Activated effector memory CD4-positive, alpha-beta T cell treated with Interleukin-2 at 50 U/mL for 16 hours (primary cell): Measurements from ENCODE around the gene SPINT1.

Source experiments
- DNase-seq: peaks from one replicate; pipeline ENCODE4 v3.0.0-alpha.2; 2020

SPINT1 gene, protein sequence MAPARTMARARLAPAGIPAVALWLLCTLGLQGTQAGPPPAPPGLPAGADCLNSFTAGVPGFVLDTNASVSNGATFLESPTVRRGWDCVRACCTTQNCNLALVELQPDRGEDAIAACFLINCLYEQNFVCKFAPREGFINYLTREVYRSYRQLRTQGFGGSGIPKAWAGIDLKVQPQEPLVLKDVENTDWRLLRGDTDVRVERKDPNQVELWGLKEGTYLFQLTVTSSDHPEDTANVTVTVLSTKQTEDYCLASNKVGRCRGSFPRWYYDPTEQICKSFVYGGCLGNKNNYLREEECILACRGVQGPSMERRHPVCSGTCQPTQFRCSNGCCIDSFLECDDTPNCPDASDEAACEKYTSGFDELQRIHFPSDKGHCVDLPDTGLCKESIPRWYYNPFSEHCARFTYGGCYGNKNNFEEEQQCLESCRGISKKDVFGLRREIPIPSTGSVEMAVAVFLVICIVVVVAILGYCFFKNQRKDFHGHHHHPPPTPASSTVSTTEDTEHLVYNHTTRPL

DNA sequence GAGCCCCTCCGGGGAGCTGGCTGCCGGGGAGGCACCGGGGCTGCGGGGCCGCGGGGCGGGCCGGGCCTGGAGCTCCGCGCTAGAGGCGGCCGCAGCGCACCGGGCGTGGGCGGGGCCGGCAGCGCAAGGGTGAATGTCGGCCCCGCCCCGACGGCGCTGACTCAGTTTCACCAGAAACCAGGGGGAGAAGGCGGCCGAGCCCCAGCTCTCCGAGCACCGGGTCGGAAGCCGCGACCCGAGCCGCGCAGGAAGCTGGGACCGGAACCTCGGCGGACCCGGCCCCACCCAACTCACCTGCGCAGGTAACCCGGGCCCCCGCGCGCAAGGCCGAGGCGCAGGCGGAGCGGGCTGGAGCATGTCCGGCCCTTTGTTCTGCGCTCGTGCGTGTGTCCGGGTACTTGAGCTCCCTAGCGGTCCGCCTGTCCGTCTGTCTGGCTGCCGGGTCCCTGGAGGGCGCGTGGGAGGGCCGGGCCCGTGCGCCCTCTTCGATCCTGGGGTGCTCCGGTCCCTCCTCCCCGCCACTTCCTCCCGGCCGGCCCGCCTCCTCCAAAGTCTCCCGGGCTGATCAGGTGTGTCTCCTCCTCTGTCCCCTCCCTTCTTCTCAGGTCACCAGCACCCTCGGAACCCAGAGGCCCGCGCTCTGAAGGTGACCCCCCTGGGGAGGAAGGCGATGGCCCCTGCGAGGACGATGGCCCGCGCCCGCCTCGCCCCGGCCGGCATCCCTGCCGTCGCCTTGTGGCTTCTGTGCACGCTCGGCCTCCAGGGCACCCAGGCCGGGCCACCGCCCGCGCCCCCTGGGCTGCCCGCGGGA is at the start of gene SPINT1:
Gene SPINT1 (plus strand): TSS at position 164 of the 811 bp plus-strand sequence. CDS start 507 bp downstream, at position 671.
- DNase-seq, result peak; percentile 17

DNA sequence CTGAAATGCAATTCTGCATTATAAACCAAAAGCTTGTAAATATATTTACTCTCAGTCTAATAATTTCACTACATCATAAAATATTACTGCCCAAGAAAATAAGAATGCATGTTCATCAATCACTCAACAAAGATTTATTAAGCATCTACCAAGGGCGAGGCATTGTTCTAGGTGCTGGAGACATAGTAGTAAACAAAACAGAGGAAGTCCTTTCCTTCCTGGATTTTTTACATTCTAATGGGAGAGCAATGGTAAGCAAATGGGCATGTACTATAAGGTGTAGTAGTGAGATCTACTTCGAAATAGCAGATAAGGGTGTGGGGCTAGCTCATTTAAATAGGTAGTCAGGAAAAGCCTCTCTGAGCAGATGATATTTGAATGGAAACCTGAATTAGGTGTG is 47.8 kb upstream of the SPINT1 start:
- no peak for DNase-seq

DNA sequence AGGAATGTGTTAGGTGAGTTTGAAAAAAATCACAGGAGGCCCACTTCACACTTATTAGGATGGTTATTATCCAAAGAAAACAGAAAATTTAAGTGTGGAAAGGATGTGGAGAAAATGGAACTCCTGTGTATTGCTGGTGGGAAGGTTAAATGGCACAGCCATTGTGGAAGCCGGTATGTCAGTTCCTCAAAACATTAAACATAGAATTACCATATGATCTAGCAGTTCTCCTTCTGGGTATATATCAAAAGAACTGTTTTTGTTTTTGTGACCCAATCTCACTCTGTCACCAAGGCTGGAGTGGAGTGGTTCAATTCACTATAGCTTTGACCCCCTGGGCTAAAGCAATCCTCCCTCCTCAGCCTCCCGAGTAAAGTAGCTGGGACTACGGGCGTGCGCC is 47.3 kb upstream of the SPINT1 start:
- no peak for DNase-seq

DNA sequence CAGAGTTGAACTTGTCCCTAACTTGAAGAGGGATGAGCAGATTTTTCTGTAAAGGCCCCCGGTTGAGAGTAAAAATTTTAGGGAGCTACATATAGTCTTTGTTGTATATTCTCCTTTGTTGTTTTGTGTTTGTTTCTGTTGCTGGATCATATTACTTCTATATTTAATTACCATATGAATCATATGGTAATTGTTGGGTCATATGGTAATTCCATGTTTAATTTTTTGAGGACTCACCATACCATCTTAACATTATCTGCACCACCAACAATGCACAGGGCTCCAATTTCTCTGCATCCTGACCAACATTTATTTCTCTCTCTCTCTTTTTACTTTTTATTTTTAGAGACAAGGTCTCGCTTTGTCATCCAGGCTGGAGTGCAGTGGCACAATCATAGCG is 44.3 kb upstream of the SPINT1 start:
- DNase-seq, result no peak

DNA sequence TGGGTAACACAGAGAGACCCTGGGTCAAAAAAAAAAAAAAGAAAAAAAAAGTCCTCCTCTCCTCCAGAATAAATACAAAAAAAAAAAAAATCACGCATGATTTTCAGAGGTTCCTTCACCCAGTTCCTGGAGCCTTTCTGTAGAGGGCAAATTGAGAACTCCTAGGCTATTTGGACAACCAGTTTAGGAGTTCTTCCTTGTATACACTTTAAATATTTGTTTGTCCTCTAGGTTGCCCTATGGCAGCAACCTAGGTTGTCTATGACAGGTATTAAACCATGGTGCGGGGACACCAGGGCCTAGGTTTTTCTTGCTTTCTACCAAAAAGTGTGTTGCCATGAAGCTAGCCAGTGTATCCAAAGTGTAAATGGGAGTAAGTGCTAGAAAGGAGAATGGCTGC is 40.8 kb upstream of the SPINT1 start:
- no peak for DNase-seq

DNA sequence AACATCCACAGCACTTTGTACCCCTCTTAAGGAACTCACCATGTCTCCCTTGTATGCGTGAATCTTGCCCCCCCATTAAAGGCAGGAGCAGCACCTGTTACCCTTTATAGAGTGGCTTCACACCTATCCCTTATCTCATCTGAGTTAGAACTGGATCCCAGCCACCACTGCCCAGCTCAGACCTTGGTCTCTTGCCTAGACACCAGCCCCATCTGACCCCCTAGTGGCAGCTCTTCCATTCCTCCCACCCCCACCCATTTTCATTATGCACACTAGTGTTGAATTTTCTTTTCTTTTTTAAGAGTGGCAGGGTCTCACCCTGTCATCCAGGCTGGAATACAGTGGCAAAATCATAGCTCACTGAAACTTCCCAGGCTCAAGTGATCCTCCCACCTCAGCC is 40.2 kb upstream of the SPINT1 start:
- DNase-seq, result no peak

DNA sequence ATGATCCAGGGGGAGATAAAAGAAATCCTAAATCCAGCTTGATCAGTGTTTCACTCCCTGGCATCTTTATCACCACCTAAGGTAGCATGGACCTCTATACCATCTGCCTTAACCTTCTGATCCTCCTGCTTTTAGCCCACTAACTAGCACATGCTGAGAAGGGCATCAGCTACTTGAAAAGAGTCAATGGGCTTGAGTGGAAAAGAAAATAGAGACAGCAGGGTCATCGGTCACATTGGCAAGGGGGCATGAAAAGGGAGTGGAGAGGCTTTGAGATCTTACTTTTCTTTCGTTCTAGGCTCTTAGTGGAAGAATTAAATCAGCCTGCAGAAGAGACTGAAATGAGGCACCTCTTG is 37.2 kb upstream of the SPINT1 start:
- no peak for DNase-seq

DNA sequence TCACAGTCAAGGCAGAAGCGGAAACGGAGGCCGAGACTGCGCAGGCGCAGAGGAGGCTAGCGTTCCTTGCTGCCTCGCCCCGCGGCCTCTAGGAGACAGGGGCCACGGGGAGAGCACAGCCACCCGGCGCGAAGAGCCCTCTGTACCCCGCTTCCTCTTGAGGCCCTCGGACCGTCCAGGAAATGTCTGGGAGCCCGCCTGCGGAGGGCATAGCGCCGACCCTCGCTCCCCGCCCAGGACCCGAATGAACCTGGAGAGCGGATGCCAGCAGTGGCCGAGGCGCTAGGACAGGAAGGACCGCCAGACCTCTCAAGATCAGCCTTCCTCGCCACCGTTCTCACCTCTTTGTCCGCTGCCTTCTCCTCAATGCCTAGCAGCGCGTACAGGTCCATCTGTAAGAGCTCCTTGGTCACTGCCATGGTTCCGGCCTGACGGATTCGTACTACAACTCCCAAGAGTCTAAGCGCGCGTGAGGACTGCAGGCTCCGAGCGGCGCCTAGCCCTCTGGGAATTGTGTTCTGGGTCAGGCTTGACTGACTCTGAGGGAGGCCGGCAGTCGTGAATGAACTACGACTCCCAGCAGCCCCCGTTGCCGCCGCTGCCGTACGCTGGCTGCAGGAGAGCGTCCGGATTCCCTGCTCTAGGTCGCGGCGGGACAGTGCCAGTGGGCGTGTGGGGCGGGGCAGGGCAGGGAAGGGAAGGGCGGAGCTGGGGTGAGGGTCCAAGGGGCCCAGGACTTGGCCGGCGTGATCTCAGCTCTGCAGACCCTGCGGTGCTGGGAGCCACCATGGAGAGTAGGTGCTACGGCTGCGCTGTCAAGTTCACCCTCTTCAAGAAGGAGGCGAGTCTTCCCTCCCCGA is 36.6 kb upstream of the SPINT1 start, which contains the start of the genes DNAJC17 and ZFYVE19:
Gene DNAJC17 (minus strand): TSS at position 446 of the 860 bp plus-strand sequence. CDS start 27 bp downstream, at position 419.
Gene ZFYVE19 (plus strand): TSS at position 62 of the 860 bp plus-strand sequence. CDS start 501 bp downstream, at position 563.
- DNase-seq, result peak; percentile 88

DNA sequence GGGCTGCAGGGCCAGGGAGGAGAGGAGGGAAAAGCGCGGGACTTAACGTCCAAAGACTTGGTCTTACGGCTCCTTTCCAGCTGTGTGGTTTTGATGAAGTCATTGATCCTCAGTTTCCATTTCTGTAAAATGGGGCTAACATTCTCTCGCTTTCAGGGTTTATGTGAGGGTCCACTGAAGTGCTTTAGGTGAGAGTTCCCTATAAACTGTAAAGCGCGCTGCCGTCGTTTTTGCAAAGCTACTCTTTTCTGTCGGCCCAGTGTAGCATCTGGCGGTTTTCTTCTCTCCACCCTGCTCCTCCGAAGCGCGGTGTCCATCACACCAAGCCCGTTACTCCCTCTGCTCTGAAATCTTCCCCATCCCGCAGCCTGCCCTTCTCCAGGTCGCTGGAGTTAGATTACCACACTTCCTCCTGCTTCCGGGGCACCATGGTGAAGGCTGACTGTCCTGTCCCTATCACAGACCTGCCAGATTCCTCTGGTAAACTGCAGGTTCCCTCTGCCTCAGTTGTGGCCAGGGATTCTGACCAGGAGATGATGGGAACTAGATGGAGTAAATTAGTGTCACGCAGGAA is 35.9 kb upstream of the SPINT1 start:
- no peak for DNase-seq

DNA sequence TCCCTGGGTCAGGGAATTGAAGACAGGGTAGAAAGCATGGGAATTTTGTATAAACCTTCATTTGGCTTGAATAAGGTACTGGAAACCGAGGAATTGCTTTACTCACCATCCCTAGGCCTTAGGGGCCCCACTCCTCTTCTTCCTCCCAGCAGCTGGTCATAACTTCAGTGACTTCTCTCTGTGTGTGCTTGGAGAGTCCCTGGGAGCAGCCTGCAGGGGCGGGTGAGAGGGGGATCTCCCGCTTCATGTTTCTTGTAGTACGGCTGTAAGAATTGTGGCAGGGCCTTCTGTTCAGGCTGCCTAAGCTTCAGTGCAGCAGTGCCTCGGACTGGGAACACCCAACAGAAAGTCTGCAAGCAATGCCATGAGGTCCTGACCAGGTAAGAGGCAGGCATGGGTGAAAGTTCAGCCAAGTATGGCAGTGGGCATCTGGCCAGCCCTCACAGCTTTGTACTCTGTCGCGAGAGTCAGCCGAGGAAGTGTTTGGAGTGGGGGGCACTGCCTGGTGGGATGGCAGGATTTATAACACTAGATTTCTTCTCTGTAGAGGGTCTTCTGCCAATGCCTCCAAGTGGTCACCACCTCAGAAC is 34.9 kb upstream of the SPINT1 start:
- no peak for DNase-seq

DNA sequence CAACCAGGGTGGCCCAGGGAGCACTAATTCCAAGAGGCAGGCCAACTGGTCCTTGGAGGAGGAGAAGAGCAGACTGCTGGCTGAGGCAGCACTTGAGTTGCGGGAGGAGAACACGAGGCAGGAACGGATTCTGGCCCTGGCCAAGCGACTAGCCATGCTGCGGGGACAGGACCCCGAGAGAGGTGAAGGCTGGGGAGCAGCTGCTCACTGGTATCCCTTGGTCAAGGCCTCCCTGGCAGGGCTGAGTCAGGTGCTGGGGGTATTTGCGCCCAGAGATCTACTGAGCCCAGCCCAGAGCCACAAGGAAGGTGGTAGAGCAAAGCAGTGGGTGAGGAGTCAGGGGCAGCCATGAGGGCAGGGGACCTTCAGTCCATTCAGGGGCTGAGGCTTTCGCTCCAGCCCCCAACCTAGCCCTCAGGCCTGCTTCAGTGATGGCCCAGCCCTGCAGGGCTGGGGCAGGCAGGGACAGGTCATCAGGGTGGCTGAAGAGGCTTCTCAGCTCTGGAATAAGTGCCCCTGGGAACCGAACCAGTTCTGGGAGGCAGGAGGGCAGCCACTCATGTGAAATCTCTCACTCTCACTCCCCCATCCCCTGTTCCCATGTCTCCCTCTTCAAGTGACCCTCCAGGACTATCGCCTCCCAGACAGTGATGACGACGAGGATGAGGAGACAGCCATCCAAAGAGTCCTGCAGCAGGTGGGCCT is 31.0 kb upstream of the SPINT1 start:
- DNase-seq, result no peak

DNA sequence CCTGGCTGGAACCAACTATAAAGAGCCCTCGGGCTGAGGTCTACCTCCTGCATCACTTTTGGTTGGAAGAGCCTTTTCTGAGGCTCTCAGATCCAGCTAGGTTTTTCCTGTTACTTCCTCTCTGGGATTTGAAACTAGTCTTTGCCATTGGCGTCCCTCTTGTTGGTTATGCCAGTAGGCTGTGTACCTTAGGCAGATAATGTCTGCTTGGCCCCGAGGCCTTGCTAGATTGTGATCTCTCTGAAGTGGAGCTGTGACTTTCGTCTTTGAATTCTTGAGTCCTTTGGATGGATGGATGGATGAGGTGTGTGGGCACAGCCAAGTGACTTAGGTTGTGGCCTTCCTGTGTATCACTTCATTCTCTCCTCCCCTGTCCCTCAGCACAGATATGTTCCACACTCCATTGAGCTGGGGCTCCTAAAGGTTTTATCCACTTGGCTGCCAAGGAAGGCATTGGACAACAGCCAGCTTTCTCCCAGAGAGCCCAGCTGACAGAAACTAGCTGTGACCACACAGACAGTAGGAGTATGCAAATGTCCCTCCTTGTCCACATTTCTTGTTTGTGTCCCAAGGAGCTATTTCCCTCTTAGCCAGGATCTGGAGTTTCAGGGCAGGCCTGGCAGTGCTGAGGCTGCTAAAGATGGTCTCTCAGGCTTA is 28.7 kb upstream of the SPINT1 start:
- no peak for DNase-seq

DNA sequence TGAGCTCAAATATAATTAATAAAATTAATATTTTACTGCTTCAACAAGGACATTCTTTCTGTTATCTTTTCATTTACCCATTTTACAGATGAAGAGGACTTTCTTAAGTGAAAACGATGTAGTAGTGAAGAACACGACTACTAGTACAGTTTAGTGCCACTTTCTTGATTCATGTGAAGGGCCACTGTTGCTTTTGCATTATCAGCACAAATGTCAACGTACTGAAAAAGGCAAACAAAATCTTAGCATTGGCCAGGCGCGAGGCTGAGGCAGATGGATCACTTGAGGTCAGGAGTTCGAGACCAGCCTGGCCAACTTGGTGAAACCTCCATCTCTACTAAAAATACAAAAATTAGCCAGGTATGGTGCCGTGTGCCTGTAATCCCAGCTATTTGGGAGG is 24.8 kb upstream of the SPINT1 start:
- no peak for DNase-seq

DNA sequence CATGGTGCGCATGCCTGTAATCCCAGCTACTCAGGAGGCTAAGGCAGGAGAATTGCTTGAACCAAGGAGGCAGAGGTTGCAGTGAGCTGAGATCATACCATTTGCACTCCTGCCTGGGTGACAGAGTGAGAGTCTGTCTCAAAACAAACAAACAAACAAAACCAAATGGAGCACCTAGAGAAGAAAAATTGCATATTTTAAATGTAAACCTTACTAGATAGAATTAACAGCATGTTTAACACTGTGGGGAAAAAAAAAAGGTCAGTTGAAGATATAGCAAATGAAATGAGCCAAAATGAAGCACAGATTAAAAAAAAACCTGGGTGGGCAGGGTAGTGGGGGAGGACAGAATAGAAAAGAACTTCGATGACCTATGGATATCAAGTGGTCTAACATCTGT is 22.7 kb upstream of the SPINT1 start:
- no peak for DNase-seq

DNA sequence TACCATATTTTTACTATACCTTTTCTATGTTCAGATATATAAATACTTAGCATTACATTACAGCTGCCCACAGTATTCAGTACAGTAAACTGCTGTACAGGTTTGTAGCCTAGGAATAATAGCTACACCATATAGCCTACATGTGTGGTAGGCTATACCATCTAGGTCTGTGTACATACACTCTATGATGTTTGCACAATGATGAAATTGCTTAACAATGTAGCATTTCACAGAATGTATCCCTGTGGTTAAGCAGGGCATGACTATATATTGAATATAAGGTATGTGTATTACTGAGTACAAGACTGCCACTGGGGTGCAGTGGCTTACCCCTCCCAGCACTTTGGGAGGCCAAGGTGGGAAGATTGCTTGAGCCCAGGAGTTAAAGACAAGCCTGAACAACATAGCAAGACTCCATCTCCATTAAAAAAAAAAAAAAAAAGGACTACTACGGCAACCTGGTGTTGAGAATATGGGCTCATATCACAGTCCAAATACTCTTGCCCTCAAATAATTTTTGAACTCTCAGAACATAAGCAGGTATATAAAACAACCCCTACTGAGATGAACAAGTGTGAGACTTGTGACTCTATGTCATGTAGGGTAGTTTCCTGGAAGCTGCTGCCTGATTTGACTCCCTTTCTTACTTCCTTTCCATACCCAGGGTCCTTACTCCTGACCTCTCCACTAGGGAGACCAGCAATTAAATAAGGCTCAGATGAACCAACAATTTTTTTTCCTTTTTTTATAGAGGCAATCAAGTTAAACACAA is 20.1 kb upstream of the SPINT1 start:
- no peak for DNase-seq

DNA sequence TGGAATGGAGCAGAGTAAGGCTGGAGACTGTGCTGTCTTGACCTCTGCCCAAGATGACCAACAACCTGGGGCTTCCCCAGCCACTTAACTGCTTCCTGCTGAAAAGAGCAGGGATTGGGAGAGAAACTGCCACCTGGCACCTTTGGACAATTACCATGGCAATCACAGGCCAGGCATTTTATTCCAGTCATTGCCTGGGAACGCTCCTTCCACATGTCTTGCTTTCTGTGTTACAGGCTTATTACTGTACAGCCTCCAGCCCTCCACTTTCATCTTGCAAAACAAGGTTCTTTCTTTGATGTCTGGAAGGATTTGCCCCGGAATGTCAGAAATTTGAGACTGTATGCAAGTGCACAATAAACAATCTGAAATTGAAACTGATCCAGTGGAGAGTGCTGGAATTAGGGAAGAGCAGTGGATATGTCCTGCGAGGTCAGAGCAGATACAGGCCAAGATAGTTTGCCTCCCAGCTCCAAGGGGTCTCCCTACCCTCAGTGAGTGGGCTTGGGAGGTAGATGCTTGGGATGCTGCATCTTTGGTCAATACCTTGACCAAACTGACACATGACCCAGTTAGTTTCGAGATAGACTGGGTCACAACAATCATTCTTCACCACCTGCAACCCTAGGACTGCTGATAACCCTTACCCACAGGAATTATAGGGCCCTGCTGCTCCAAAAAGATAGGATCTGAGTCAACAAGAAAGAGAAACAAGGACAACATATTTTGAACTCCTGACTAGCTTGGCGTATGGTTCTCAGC is 18.0 kb upstream of the SPINT1 start:
- no peak for DNase-seq

DNA sequence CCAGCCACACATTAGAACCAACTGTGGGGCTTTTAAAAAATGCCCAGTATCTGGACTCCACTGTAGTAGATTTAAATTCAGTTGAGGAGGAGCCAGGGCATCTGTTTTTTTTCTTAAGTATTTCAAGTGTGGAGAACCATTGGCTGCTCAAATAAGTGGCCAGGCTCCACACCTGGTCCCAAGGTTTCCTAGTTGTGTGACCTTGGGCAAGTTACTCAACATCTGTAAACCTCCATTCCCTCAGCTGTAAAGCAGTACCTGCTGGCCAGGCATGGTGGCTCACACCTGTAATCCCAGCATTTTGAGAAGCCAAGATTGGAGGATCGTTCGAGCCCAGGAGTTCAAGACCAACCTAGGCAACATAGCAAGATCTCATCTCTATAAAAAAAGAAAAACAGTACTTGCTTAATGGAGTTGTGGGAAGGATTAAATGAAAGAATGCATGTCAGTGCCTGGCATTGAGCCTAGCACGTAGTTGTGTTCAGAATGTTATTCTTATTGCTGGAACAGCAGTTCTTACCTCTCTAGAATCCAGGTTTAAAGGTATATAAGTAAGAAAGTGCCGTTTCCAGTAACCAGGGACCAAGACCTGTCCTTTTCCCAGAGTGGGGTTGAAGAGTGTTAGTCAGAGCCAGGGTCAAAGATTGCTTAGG is 17.3 kb upstream of the SPINT1 start:
- no peak for DNase-seq

DNA sequence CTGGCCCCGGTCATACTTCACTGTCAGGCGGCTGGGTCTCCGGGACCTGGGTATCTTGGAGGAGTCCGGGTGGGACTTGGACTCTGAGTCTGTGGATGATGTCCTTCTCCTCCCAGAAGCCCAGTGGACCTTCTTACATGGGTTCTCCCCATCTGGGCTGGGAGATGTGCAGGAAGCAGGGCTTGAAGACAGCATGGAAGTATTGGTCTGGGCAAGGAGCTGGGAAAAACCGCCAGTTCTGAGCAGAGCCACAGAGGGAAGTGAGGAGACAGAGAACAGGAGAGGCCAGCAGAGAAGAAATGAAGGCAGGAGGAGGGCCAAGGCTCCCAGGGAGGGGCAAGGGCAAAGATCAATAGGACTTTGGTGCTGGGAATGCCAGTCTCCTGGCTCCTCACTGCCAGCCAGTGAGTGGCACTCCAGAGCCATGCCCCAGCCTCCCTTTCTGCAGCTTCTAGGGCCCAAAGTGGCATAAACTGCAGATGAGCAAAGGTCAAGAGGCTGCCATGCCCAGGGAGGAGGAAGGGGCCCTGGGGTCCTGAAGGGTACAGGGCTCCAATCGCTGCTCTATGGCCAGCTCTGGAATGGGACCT is 15.3 kb upstream of the SPINT1 start, which contains the start of gene PPP1R14D:
Gene PPP1R14D (minus strand): TSS at position 262 of the 590 bp plus-strand sequence. CDS start 67 bp downstream, at position 195.
- DNase-seq, result no peak
